CD4-positive, alpha-beta memory T cell (primary cell): ENCODE data around the gene IFNGR1. TPM values are rescaled to one million over a fixed set of nuclear protein-coding genes. Genes with fewer than 3 reads are reported as not detected.

Experiments used
- CTCF ChIA-PET: fragments of 350-600 bp; sonication (Branson Sonifier 250); formaldehyde crosslinking; loops from one replicate; lab custom pipeline; 2021; ENCODE audit warnings: inconsistent platforms; ENCODE audit not compliant: partially characterized antibody; lab: Charles Lee
- POLR2A ChIA-PET: fragments of 350-600 bp; sonication (Branson Sonifier 250); formaldehyde crosslinking; loops from one replicate; lab custom pipeline; 2021; ENCODE audit not compliant: partially characterized antibody; lab: Charles Lee
- DNase-seq, 5 donors: peaks; one replicate each; pipeline versions ENCODE4 v3.0.0 to v3.0.0-alpha.2; 2020 to 2022; ENCODE audit warnings: mixed read lengths in 1 of 5
- H3K27ac ChIP-seq: one replicate; pipeline ENCODE4 v1.7.0; 2013; ENCODE audit warnings: low read depth, low read length
- H3K27me3 ChIP-seq: 2 replicates; pipeline ENCODE4 v1.7.0; 2013; ENCODE audit warnings: mild to moderate bottlenecking, low read length, moderate library complexity; ENCODE audit not compliant: insufficient read depth
- H3K36me3 ChIP-seq: 2 replicates; pipeline ENCODE4 v1.7.0; 2013; ENCODE audit warnings: mild to moderate bottlenecking, low read length, moderate library complexity; ENCODE audit not compliant: insufficient read depth
- H3K4me1 ChIP-seq: 2 replicates; pipeline ENCODE4 v1.7.0; 2013; ENCODE audit warnings: mild to moderate bottlenecking, low read length, moderate library complexity; ENCODE audit not compliant: insufficient read depth
- H3K4me3 ChIP-seq, 2 donors: one replicate each; pipeline ENCODE4 v1.7.0; 2013; ENCODE audit warnings: low read length in 2 of 2, mild to moderate bottlenecking in 1 of 2
- H3K9me3 ChIP-seq, 2 donors: one replicate each; pipeline ENCODE4 v1.7.0; 2013; ENCODE audit warnings: low read length in 2 of 2, control low read depth in 1 of 2; ENCODE audit not compliant: control insufficient read depth in 1 of 2
- H3K27ac Mint-ChIP-seq, 7 donors: one replicate each; pipeline ENCODE4 v1.8.0; 2020 to 2021; ENCODE audit warnings: mixed read lengths in 7 of 7, mild to moderate bottlenecking in 6 of 7, inconsistent platforms in 3 of 7, moderate library complexity in 3 of 7
- H3K27me3 Mint-ChIP-seq, 2 donors: one replicate each; pipeline ENCODE4 v1.8.0; 2020 to 2021; ENCODE audit warnings: mixed read lengths in 2 of 2
- H3K36me3 Mint-ChIP-seq, 2 donors: one replicate each; pipeline ENCODE4 v1.8.0; 2020 to 2021; ENCODE audit warnings: mixed read lengths in 2 of 2, inconsistent platforms in 1 of 2, mild to moderate bottlenecking in 1 of 2
- H3K4me1 Mint-ChIP-seq, 4 donors: one replicate each; pipeline ENCODE4 v1.8.0; 2020 to 2021; ENCODE audit warnings: mixed read lengths in 4 of 4, mild to moderate bottlenecking in 1 of 4
- H3K4me3 Mint-ChIP-seq, 8 donors: one replicate each; pipeline ENCODE4 v1.8.0; 2020 to 2021; ENCODE audit warnings: mixed read lengths in 8 of 8, mild to moderate bottlenecking in 7 of 8, moderate library complexity in 6 of 8, inconsistent platforms in 3 of 8
- H3K9me3 Mint-ChIP-seq, 8 donors: one replicate each; pipeline ENCODE4 v1.8.0; 2020 to 2021; ENCODE audit warnings: mixed read lengths in 8 of 8, mild to moderate bottlenecking in 5 of 8, inconsistent platforms in 3 of 8, moderate library complexity in 1 of 8
- intact Hi-C: fragments of 100-400 bp; cut with micrococcal nuclease; formaldehyde crosslinking; loops from one replicate; pipeline ENCODE4 v1.15.1; 2023
- polyA plus RNA-seq, 2 donors: library from polyadenylated mRNA; unstranded; fragments of 300-500 nt; fragmentation: Illumina TruSeq; gene quantifications; one replicate each; pipeline ENCODE4 v1.2.3, GENCODE V29; 2021
- total RNA-seq, 2 experiments: library from RNA; stranded (reverse); gene quantifications; one replicate each; pipeline ENCODE4 v1.2.3, GENCODE V29; 2021

Gene IFNGR1
- total and polyA plus RNA-seq, 4 experiments from 2014 or later, result 38.3 to 57.9 (median 39.9) TPM

DNA sequence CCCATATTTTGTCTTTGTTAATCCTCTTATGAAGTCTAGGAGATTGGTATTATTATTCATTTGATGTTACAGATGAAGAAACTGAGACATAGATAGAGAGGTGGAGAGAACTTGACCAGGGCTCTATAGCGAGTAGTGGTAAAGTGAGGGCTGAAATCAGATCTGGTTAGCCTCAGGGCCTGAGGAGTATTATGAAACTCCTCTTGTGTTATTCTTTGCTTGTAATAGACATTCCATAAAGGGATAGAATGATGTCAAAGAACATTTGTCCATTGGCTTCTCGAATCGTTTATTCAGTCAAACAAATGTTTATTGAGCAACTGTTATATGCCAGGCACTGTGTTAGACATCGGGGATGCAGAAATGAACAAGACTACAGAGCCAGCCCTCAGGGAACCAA, 45.7 kb downstream of the IFNGR1 start, which contains the start of gene IL22RA2:
Gene IL22RA2, minus strand, starts transcription at position 144 of the 400 bp plus-strand sequence. CDS start 11,895 bp downstream, outside the sequence.
- Histone ChIP-seq H3K4me1 (peaks cover 12% of the 10 kb centered on the region), H3K27ac (no peak within 1 kb of the TSS), H3K27me3 (no peaks in the 10 kb centered on the region), H3K4me3 (no peak within 1 kb of the TSS), H3K36me3 (no peaks in the 10 kb centered on the region), H3K9me3 (no peaks in the 10 kb centered on the region)
- peaks cover 0 to 2% of the 10 kb centered on the region in 2 donors for H3K27me3 Mint-ChIP-seq
- peaks cover 0 to 4% (median 0%) of the 10 kb centered on the region in 8 donors for H3K9me3 Mint-ChIP-seq
- H3K27ac Mint-ChIP-seq, result no peak within 1 kb of the TSS
- no peak within 1 kb of the TSS for H3K4me3 Mint-ChIP-seq
- intact Hi-C loops, result loop anchor here (10.0 kb wide), 1 partner anchor 209 kb away; no protein-coding TSS in a partner anchor
- DNase-seq, result no peak
- CTCF ChIA-PET, result no interaction called here
- no peaks in the 10 kb centered on the region for H3K36me3 Mint-ChIP-seq
- POLR2A ChIA-PET, result no interaction called here
- peaks cover 0 to 4% (median under 1%) of the 10 kb centered on the region in 4 donors for H3K4me1 Mint-ChIP-seq

DNA sequence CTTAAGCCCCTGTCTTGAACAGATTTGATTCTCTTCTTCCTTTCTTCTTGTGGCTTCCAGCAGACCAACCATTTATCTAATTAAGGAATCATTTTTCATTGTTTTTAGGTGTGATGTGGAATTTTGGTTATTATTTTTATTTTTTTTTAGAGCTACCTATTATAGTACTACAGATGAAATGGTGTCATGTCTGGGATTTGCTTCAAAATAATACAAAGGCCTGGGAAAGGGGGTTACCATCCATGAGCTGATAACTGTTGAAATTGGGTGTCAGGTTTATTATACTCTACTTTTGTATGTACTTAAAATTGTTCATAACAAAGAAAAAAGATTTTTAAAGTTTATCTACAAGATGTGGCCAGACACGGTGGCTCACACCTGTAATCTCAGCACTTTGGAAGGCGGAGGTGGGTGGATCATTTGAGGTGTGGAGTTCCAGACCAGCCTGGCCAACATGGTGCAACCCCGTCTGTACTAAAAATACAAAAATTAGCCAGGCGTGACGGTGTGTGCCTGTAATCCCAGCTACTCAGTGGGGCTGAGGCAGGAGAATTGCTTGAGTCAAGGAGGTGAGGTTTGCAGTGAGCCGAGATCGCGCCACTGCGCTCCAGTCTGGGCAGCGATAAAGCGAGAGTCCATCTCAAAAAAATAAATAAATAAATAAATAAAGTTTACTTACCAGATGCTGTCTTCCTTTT, 46.3 kb downstream of the IFNGR1 start:
- POLR2A ChIA-PET, result no interaction called here

DNA sequence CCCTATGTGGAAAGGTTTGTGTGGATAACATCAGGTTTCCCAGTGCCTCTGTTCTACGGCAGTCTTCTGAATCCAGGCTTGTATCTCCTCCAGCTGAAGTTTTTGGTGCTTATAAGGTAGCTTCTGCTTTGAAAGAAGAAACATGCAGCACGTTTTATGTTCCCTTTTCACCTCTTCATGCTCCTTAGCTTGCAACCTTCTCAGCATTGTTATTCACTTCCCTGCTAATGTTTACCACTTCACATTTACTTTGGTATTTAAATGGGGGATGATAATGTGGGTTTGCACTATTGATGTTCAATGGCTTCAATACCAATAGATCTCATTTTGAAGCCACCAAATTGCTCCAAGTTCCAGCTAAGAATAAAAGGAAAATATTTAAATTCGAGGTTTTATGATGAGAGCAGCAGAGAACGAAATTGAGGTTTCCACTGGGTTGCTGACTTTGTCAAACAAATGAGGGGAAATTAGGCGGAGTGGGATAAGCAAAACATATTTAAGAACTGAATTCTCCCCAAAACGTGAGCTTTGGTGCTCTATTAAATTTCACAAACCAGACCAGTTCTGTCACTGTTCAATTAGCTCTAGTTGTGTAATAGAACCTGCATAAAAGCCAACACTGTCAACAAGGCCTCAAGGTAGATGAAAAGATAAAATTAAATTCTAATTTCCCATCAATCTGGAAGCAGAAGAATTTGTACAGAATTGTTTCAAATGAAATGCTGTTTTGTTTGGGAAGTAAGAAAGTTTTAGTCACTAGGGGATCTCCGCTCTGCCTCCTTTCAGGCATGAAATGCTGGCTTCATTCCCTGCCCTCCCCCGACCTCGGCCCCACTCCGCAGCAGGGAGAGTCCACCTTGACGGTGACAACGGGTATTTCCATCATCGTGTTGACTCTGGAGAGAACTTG, 47.1 kb downstream of the IFNGR1 start:
- CTCF ChIA-PET, result no interaction called here
- H3K4me3 ChIP-seq, result no peak overlapping the region
- peaks cover 0 to 4% (median under 1%) of the 10 kb centered on the region in 4 donors for H3K4me1 Mint-ChIP-seq
- H3K36me3 ChIP-seq, result no peaks in the 10 kb centered on the region
- DNase-seq, result no peak
- peaks cover 0 to 2% of the 10 kb centered on the region in 2 donors for H3K27me3 Mint-ChIP-seq
- H3K27ac ChIP-seq, result no peak overlapping the region
- no peaks in the 10 kb centered on the region for H3K36me3 Mint-ChIP-seq
- H3K4me1 ChIP-seq, result peaks cover 12% of the 10 kb centered on the region
- no peak overlapping the region for H3K4me3 Mint-ChIP-seq
- POLR2A ChIA-PET, result no interaction called here
- no peak overlapping the region for H3K27ac Mint-ChIP-seq
- H3K9me3 Mint-ChIP-seq, result no peaks in the 10 kb centered on the region
- no peaks in the 10 kb centered on the region for H3K9me3 ChIP-seq
- H3K27me3 ChIP-seq, result no peaks in the 10 kb centered on the region
- intact Hi-C loops, result loop anchor here (10.0 kb wide), 1 partner anchor 207 kb away; no protein-coding TSS in a partner anchor

More for the DNA sequence above, 46.3 kb downstream of the IFNGR1 start:
- Histone ChIP-seq H3K4me1 (peaks cover 12% of the 10 kb centered on the region), H3K27me3 (no peaks in the 10 kb centered on the region), H3K4me3 (no peak overlapping the region), H3K9me3 (no peaks in the 10 kb centered on the region), H3K36me3 (no peaks in the 10 kb centered on the region), H3K27ac (no peak overlapping the region)
- peaks cover 0 to 2% of the 10 kb centered on the region in 2 donors for H3K27me3 Mint-ChIP-seq
- CTCF ChIA-PET, result no interaction called here
- DNase-seq, result no peak
- intact Hi-C loops, result loop anchor here (10.0 kb wide), 1 partner anchor 208 kb away; no protein-coding TSS in a partner anchor
- H3K9me3 Mint-ChIP-seq, result peaks cover 0 to 4% (median 0%) of the 10 kb centered on the region in 8 donors
- H3K4me1 Mint-ChIP-seq, result peaks cover 0 to 4% (median under 1%) of the 10 kb centered on the region in 4 donors
- no peak overlapping the region for H3K4me3 Mint-ChIP-seq
- no peak overlapping the region for H3K27ac Mint-ChIP-seq
- H3K36me3 Mint-ChIP-seq, result no peaks in the 10 kb centered on the region

DNA sequence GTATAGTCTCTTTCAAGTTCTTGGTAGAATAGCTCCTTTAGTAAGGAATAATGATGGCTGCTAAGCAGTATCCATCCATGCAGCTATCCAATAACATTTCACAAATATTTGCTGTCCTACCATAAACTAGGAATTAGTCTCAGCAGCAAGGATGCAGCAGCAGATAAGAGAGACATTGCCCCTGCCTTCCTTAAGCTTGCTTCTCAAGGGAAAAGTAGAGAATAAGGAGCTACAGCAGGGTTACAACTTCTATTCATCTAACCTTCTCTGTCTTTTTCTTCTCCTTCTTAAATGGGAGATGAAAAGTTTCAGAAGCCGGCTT, 48.2 kb downstream of the IFNGR1 start:
- no peaks in the 10 kb centered on the region for H3K27me3 ChIP-seq
- H3K27ac ChIP-seq, result no peak overlapping the region
- Mint-ChIP-seq H3K4me1 (peaks cover 5 to 8% (median 5%) of the 10 kb centered on the region in 4 donors), H3K27me3 (peaks cover 0 to 2% of the 10 kb centered on the region in 2 donors), H3K36me3 (no peaks in the 10 kb centered on the region), H3K9me3 (no peaks in the 10 kb centered on the region), H3K4me3 (no peak overlapping the region), H3K27ac (no peak overlapping the region)
- no peaks in the 10 kb centered on the region for H3K36me3 ChIP-seq
- POLR2A ChIA-PET, result no interaction called here
- CTCF ChIA-PET, result interaction anchor here (1.4 kb wide), 1 partner anchor 77 kb away, joined by 4 read pairs; no protein-coding TSS in a partner anchor
- peaks cover 16% of the 10 kb centered on the region for H3K4me1 ChIP-seq
- H3K9me3 ChIP-seq, result no peaks in the 10 kb centered on the region
- H3K4me3 ChIP-seq, result no peak overlapping the region
- intact Hi-C loops, result loop anchor here (10.0 kb wide), 1 partner anchor 206 kb away; no protein-coding TSS in a partner anchor
- DNase-seq, result no peak

DNA sequence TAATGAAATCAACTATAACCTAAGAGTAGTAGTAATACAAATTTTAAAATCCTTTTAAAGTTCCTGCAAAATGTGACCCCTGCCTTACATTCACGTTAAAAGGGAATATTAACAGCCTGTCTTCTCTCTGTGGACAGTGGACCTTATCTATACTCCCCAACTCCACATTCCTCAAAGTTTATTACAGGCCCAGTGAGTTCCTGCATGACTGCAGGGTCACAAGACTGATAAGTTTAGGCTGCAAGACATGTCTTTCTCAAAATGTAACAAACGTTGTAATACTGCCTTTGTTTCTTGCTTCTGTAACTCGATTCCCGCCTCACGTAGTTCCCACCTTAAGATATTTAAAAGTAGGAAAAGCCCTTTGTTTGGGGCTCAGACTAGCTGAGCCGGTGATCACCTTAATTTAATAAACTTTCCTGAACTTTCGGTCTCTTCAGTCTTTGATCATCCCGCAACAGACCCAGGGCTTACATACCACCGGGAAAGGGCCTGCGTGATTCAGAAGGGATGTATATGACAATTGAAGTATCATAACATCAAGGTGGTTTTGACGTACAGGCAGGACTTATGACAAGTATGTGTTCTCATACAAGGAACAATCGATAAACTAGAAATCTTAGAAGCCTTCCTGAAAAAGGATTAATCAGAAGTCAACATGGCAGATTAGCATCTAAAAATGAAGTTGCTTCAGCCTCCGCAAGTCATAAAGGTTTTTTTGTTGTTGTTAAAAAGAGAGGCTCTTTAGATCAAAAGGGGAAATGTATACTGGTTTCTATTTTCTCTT, 48.7 kb downstream of the IFNGR1 start:
- peaks cover 21% of the 10 kb centered on the region for H3K4me1 ChIP-seq
- peaks cover 0 to 2% of the 10 kb centered on the region in 2 donors for H3K27me3 Mint-ChIP-seq
- no peak for DNase-seq
- no peaks in the 10 kb centered on the region for H3K9me3 Mint-ChIP-seq
- ChIA-PET CTCF (interaction anchor here (1.4 kb wide), 1 partner anchor 76 kb away, joined by 4 read pairs; no protein-coding TSS in a partner anchor), POLR2A (no interaction called here)
- H3K4me1 Mint-ChIP-seq, result peaks cover 9 to 11% (median 10%) of the 10 kb centered on the region in 4 donors
- intact Hi-C loops, result loop anchor here (10.0 kb wide), 1 partner anchor 206 kb away; no protein-coding TSS in a partner anchor
- no peaks in the 10 kb centered on the region for H3K27me3 ChIP-seq
- no peaks in the 10 kb centered on the region for H3K9me3 ChIP-seq
- H3K36me3 ChIP-seq, result no peaks in the 10 kb centered on the region
- no peak overlapping the region for H3K4me3 ChIP-seq
- no peak overlapping the region for H3K4me3 Mint-ChIP-seq
- H3K27ac ChIP-seq, result no peak overlapping the region
- no peak overlapping the region for H3K27ac Mint-ChIP-seq
- H3K36me3 Mint-ChIP-seq, result no peaks in the 10 kb centered on the region

DNA sequence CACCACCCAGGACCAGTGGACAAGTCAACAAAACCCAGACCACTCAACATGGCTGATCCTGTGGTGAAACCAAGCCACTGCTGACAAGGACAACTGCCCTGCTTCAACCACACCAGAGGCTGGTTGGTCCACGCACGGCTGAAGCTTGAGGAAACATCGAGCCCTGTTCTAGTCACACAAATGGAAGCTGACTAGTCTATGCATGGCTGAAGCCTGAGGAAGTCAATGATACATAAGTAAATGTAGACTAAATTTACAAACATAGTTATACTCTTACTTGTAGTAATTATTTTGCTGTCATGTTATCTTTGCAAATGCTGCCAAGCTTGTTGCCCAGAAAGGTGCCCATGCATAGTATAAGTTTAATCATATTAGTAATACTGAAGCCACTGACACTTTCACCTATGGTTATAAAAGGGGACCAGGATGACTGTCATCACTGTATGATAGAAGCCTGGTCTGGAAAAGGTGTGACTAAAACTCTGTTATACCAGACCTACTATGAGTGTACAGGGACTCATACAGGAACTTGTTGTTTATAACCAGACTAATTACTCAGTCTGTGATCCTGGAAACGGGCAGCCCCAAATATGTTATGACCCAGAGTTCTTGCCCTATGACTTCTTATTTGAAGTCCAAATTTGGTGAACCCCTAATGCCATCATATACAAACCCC, 51.3 kb downstream of the IFNGR1 start:
- Histone ChIP-seq H3K4me3 (no peak overlapping the region), H3K27ac (no peak overlapping the region), H3K36me3 (no peaks in the 10 kb centered on the region), H3K4me1 (peaks cover 28% of the 10 kb centered on the region), H3K27me3 (no peaks in the 10 kb centered on the region), H3K9me3 (peaks cover 0 to 3% of the 10 kb centered on the region in 2 donors)
- CTCF ChIA-PET, result interaction anchor here (1.0 kb wide), 1 partner anchor 74 kb away, joined by 3 read pairs; no protein-coding TSS in a partner anchor
- DNase-seq, result no peak
- POLR2A ChIA-PET, result no interaction called here
- peaks cover 0 to 7% (median 3%) of the 10 kb centered on the region in 8 donors for H3K9me3 Mint-ChIP-seq
- H3K27me3 Mint-ChIP-seq, result peaks cover 0 to 2% of the 10 kb centered on the region in 2 donors
- intact Hi-C loops, result loop anchor here (5.0 kb wide), 1 partner anchor 144 kb away; no protein-coding TSS in a partner anchor
- H3K4me3 Mint-ChIP-seq, result no peak overlapping the region
- H3K36me3 Mint-ChIP-seq, result peaks cover 0 to 7% of the 10 kb centered on the region in 2 donors
- H3K4me1 Mint-ChIP-seq, result peaks cover 16 to 33% (median 22%) of the 10 kb centered on the region in 4 donors
- no peak overlapping the region for H3K27ac Mint-ChIP-seq
